Mucosa of stomach (tissue), 1 donor: ENCODE data around the gene SEL1L2.

Source experiments
- H3K27me3 ChIP-seq: one replicate; pipeline ENCODE4 v1.7.0; 2013; ENCODE audit warnings: mild to moderate bottlenecking, low read length; ENCODE audit not compliant: control insufficient read depth, insufficient read depth
- H3K36me3 ChIP-seq: one replicate; pipeline ENCODE4 v1.7.0; 2013; ENCODE audit warnings: low read length; ENCODE audit not compliant: control insufficient read depth, insufficient read depth
- H3K4me1 ChIP-seq: one replicate; pipeline ENCODE4 v1.7.0; 2013; ENCODE audit warnings: mild to moderate bottlenecking, low read length; ENCODE audit not compliant: control insufficient read depth, insufficient read depth
- H3K4me3 ChIP-seq: one replicate; pipeline ENCODE4 v1.7.0; 2013; ENCODE audit warnings: low read length
- H3K9ac ChIP-seq: one replicate; pipeline ENCODE4 v1.7.0; 2013; ENCODE audit warnings: mild to moderate bottlenecking, low read length, moderate library complexity
- H3K9me3 ChIP-seq: one replicate; pipeline ENCODE4 v1.7.0; 2013; ENCODE audit warnings: mild to moderate bottlenecking, low read length, moderate library complexity; ENCODE audit not compliant: control insufficient read depth
- donor health status: Pancreatic carcinoma.

The SEL1L2 gene

DNA sequence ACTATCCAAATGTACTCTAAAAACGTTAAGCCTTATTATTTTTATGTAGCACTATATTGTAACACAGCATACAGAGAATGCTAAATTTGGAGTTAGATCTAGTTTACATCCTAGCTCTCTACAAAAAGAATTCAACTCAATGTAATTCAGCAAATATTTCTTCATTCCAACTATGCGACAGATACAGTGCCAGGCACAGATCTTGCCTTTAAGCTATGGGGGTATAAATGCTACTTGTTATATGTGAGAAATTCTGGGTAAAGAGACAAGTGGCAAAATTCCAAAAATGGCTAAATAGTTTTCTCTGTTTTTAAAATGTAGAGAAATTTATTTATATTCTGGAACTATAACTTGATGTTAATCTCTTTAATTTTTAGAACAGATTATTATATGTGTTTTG, 63.2 kb downstream of the SEL1L2 start:
- Histone ChIP-seq H3K9me3 (no peaks in the 10 kb centered on the region), H3K4me1 (no peaks in the 10 kb centered on the region), H3K27me3 (no peaks in the 10 kb centered on the region), H3K9ac (no peak overlapping the region), H3K4me3 (no peak overlapping the region), H3K36me3 (no peaks in the 10 kb centered on the region)

DNA sequence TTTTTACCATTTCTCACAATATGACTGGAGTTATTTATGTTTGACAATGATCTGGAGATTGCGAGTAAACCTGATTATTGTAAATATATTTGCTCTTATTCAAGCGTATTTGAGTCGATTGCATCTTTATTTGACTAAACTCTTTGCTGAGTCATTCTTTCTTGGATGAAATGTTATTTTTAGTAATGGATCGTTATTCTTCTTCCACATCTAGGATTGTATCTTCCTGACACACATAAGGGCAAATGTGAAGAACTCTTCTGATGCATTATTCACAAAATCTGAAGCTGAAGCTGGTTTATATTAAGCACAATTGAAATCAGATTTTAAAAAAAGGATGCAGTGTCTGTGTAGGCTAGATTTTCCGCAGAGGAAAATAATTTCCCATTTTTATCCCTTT, 68.2 kb downstream of the SEL1L2 start:
- Histone ChIP-seq H3K27me3 (no peaks in the 10 kb centered on the region), H3K9ac (no peak overlapping the region), H3K4me1 (no peaks in the 10 kb centered on the region), H3K36me3 (no peaks in the 10 kb centered on the region), H3K9me3 (no peaks in the 10 kb centered on the region), H3K4me3 (no peak overlapping the region)

- Histone ChIP-seq H3K4me3 (no peak overlapping the region), H3K36me3 (no peaks in the 10 kb centered on the region), H3K4me1 (no peaks in the 10 kb centered on the region), H3K9me3 (no peaks in the 10 kb centered on the region), H3K27me3 (no peaks in the 10 kb centered on the region), H3K9ac (no peak overlapping the region)
Measured at GRCh38 chr20:13915284-13915683, 75.1 kb downstream of the SEL1L2 start.

- no peak overlapping the region for H3K9ac ChIP-seq
- H3K4me3 ChIP-seq, result no peak overlapping the region
- no peaks in the 10 kb centered on the region for H3K4me1 ChIP-seq
- no peaks in the 10 kb centered on the region for H3K36me3 ChIP-seq
- no peaks in the 10 kb centered on the region for H3K27me3 ChIP-seq
- no peaks in the 10 kb centered on the region for H3K9me3 ChIP-seq
Measured at GRCh38 chr20:13913572-13913971, 76.8 kb downstream of the SEL1L2 start.

- no peaks in the 10 kb centered on the region for H3K36me3 ChIP-seq
- no peak overlapping the region for H3K9ac ChIP-seq
- no peaks in the 10 kb centered on the region for H3K4me1 ChIP-seq
- no peaks in the 10 kb centered on the region for H3K27me3 ChIP-seq
- H3K9me3 ChIP-seq, result no peaks in the 10 kb centered on the region
- H3K4me3 ChIP-seq, result no peak overlapping the region
Measured at GRCh38 chr20:13913131-13913530, 77.3 kb downstream of the SEL1L2 start.

- no peaks in the 10 kb centered on the region for H3K27me3 ChIP-seq
- H3K4me1 ChIP-seq, result no peaks in the 10 kb centered on the region
- H3K36me3 ChIP-seq, result no peaks in the 10 kb centered on the region
- H3K9me3 ChIP-seq, result no peaks in the 10 kb centered on the region
- H3K9ac ChIP-seq, result no peak overlapping the region
- no peak overlapping the region for H3K4me3 ChIP-seq
Measured at GRCh38 chr20:13910492-13910891, 79.9 kb downstream of the SEL1L2 start.

DNA sequence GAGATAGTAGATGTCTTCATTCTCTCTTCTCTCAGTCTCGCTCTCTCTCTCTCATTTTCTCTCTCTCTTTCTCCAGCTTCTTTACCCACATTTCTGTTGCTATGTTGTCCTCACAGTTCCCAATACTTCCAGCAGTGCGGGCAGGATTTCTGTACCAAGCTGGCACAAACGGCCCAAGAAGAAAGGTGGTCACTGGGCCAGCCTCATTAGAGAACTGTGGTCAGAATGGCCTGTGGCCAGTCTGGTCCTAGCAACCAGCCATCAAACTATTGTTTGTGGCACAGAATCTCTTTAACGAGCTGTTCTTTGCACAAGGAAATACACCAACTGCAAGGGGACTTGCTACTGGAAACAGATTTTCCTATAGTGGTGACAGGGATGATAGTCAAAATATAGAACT, 81.3 kb downstream of the SEL1L2 start:
- Histone ChIP-seq H3K36me3 (no peaks in the 10 kb centered on the region), H3K9me3 (no peaks in the 10 kb centered on the region), H3K27me3 (no peaks in the 10 kb centered on the region)

GRCh38 chr20:13904766-13905165, 85.6 kb downstream of the SEL1L2 start:
- no peaks in the 10 kb centered on the region for H3K4me1 ChIP-seq
- no peak overlapping the region for H3K9ac ChIP-seq
- H3K4me3 ChIP-seq, result no peak overlapping the region
- no peaks in the 10 kb centered on the region for H3K36me3 ChIP-seq
- H3K9me3 ChIP-seq, result no peaks in the 10 kb centered on the region
- H3K27me3 ChIP-seq, result no peaks in the 10 kb centered on the region

More for the DNA sequence above, 81.3 kb downstream of the SEL1L2 start:
- no peak overlapping the region for H3K9ac ChIP-seq
- no peak overlapping the region for H3K4me3 ChIP-seq
- no peaks in the 10 kb centered on the region for H3K4me1 ChIP-seq

DNA sequence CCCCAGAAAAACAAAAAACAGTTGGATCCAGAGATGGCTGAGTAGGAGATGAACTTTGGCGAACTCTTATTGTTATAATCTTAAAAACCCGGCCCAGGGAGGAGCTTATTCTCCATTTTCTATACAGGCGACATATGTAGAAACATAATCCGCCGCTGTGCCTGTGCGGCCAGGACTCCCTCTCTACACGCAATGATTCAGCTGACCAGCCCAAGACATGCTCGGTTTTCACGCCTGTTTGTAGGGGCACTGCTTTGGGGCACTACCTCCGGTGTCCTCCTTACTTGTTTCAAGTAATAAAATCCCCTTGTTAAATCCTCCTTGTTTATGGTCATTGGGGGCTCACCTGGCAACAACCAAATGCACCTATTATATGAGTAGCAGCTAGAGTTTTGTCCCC, 89.9 kb downstream of the SEL1L2 start:
- Histone ChIP-seq H3K27me3 (no peaks in the 10 kb centered on the region), H3K4me3 (no peak overlapping the region), H3K9me3 (no peaks in the 10 kb centered on the region), H3K36me3 (no peaks in the 10 kb centered on the region), H3K4me1 (no peaks in the 10 kb centered on the region), H3K9ac (no peak overlapping the region)

DNA sequence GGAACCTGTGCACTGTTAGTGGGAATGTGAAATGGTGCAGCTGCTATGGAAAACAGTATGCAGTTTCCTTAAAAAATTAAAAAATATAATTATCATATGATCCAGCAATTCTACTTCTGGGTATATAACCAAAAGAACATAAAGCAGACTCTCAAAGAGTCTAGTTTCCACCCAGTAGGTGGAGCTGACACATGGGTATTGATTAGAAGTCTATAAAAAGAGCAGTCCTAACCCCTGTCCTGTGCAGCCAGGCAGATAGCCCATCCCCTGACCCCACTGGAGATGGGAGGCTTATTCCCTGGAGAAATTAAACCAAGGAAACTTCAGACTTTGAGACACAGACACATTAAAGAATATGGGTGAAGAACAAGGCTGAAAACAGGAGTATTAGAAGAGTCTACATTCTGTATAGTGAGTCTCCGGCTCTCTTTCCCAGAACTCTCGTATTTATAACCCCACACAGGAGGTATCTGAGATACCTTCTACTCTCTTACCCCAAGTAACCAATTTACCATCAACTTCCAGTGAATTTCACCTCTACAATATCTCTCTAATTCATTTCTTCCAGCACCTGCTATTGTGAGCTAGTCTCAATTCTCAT, 92.3 kb downstream of the SEL1L2 start:
- no peaks in the 10 kb centered on the region for H3K4me1 ChIP-seq
- H3K9ac ChIP-seq, result no peak overlapping the region
- H3K4me3 ChIP-seq, result no peak overlapping the region
- H3K36me3 ChIP-seq, result no peaks in the 10 kb centered on the region
- no peaks in the 10 kb centered on the region for H3K9me3 ChIP-seq
- no peaks in the 10 kb centered on the region for H3K27me3 ChIP-seq

GRCh38 chr20:13891575-13891974, 98.8 kb downstream of the SEL1L2 start:
- Histone ChIP-seq H3K4me1 (no peaks in the 10 kb centered on the region), H3K9me3 (no peaks in the 10 kb centered on the region), H3K9ac (no peak overlapping the region), H3K36me3 (no peaks in the 10 kb centered on the region), H3K27me3 (no peaks in the 10 kb centered on the region), H3K4me3 (no peak overlapping the region)

GRCh38 chr20:13884803-13885202, 105.6 kb downstream of the SEL1L2 start:
- H3K9ac ChIP-seq, result no peak overlapping the region
- no peaks in the 10 kb centered on the region for H3K36me3 ChIP-seq
- H3K4me3 ChIP-seq, result no peak overlapping the region
- no peaks in the 10 kb centered on the region for H3K9me3 ChIP-seq
- no peaks in the 10 kb centered on the region for H3K4me1 ChIP-seq
- H3K27me3 ChIP-seq, result no peaks in the 10 kb centered on the region

GRCh38 chr20:13883425-13883824, 107.0 kb downstream of the SEL1L2 start:
- H3K9ac ChIP-seq, result no peak overlapping the region
- no peak overlapping the region for H3K4me3 ChIP-seq
- H3K9me3 ChIP-seq, result no peaks in the 10 kb centered on the region
- H3K4me1 ChIP-seq, result no peaks in the 10 kb centered on the region
- no peaks in the 10 kb centered on the region for H3K27me3 ChIP-seq
- no peaks in the 10 kb centered on the region for H3K36me3 ChIP-seq
